Inflammatory macrophage treated with lipopolysaccharide for 4 hours (primary cell): ENCODE data around the gene SMCP.

Experiments used
- DNase-seq: peaks from one replicate; pipeline ENCODE4 v3.0.0-alpha.2; 2020

SMCP gene

GRCh38 chr1:152886758-152887409, 8.8 kb downstream of the SMCP start:
- no peak for DNase-seq

GRCh38 chr1:152888126-152888525, 10.0 kb downstream of the SMCP start:
- no peak for DNase-seq

GRCh38 chr1:152899027-152899426, 20.9 kb downstream of the SMCP start:
- no peak for DNase-seq

GRCh38 chr1:152899883-152900282, 21.8 kb downstream of the SMCP start:
- DNase-seq = no peak

- DNase-seq = no peak
These were observed 23.5 kb downstream of the SMCP start for GRCh38 chr1:152901631-152902030.

- DNase-seq = no peak
These were observed 24.5 kb downstream of the SMCP start for GRCh38 chr1:152902636-152903035.

- DNase-seq = no peak
These were observed 26.7 kb downstream of the SMCP start for GRCh38 chr1:152904688-152905440.

- DNase-seq = peak; percentile 4
These were observed 28.0 kb downstream of the SMCP start for GRCh38 chr1:152906023-152906565.

- DNase-seq = no peak
These were observed 29.8 kb downstream of the SMCP start, which contains the start of gene IVL for GRCh38 chr1:152907686-152908601. IVL (plus strand) TSS chr1:152908546; CDS start chr1:152909798, 1,252 bp downstream.

- DNase-seq = no peak
These were observed 31.1 kb downstream of the SMCP start for GRCh38 chr1:152909206-152909605.

GRCh38 chr1:152912471-152912870, 34.3 kb downstream of the SMCP start:
- no peak for DNase-seq

- no peak for DNase-seq
These were observed 34.8 kb downstream of the SMCP start for GRCh38 chr1:152912900-152913299.

GRCh38 chr1:152917794-152918193, 39.7 kb downstream of the SMCP start:
- no peak for DNase-seq

- no peak for DNase-seq
These were observed 40.9 kb downstream of the SMCP start for GRCh38 chr1:152919071-152919470.

GRCh38 chr1:152924191-152924590, 46.1 kb downstream of the SMCP start:
- no peak for DNase-seq

- DNase-seq = peak; percentile 2
These were observed 48.0 kb downstream of the SMCP start for GRCh38 chr1:152926091-152926490.

- no peak for DNase-seq
These were observed 50.5 kb downstream of the SMCP start for GRCh38 chr1:152928671-152929070.

- DNase-seq = no peak
These were observed 54.2 kb downstream of the SMCP start for GRCh38 chr1:152932170-152932811.

- DNase-seq = no peak
These were observed 55.1 kb downstream of the SMCP start for GRCh38 chr1:152933196-152933595.
